GM19452 (cell line): ENCODE data around the gene CYSTM1.
"Not testable (repeated sequence)": the region's sequence is repeated elsewhere in the genome, so short reads cannot be mapped to it uniquely, and the experiment has no call there.

Experiments used
- ATAC-seq: cut with Tn5 transposase; IDR thresholded peaks from one replicate; pipeline ENCODE4 v1.9.1; 2021; ENCODE audit not compliant: unreplicated experiment

The CYSTM1 gene

GRCh38 chr5:140175367-140176030 lies 511 bp downstream of the CYSTM1 start:
- ATAC-seq = peak; percentile 40

GRCh38 chr5:140176031-140176387 lies 1.0 kb downstream of the CYSTM1 start:
- no peak for ATAC-seq

- ATAC-seq = no peak
These were observed 3.1 kb downstream of the CYSTM1 start for GRCh38 chr5:140178086-140178410.

- no peak for ATAC-seq
These were observed 3.6 kb downstream of the CYSTM1 start for GRCh38 chr5:140178482-140179116.

DNA sequence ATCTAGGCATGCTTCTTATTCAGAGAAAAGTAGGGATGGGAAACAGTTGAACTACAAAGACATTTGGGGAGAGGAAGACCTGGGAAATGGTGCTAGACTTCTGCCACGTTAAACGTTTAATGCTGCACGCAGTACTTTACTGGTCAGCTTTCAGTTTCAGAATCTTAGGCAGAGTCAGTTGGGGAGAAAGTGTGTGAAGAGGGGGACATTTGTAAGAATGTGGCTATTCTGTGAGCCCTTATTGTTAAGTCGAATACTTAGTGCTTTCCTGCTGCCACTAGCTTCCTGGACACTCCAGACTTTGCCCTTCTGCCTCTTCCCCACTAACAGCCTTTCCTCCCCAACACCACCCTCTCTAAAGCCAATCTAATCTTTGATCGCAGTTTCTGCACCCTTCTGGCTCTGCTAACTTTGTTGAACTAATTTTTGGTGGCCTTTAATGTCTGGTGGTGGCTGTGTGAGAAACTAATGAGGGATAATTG lies 6.1 kb downstream of the CYSTM1 start:
- no peak for ATAC-seq

GRCh38 chr5:140181525-140181924 lies 6.5 kb downstream of the CYSTM1 start:
- ATAC-seq = no peak

GRCh38 chr5:140182075-140182711 lies 7.2 kb downstream of the CYSTM1 start:
- ATAC-seq = no peak

DNA sequence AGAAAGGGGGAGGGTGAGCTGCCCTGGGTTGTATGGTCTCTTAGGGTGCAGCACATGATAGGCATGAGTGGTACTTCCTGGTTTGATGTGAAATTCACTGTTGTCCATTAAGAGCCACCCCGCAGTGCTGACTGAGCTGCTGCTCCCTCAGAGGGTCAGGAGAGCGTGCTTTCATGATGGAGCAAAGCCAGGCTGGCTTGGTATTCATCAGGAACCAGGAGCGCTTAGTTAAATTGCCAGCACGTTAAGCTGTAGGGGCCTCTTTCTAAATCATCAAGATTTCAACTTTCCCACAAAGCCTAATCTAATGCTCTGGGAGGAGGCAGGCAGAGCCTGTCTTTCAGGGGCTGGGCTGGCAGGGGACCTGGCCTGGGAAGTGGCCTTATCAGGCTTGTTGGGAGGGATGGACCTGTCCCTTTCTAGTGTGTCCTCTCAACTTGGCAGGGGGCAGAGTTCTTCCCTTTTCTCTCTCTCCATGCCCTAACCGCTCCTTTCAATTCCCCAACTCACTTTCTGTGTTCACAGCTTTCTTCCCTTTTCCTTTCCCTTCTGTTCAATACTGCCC lies 7.9 kb downstream of the CYSTM1 start:
- ATAC-seq = no peak

GRCh38 chr5:140185409-140185808 lies 10.4 kb downstream of the CYSTM1 start:
- ATAC-seq = no peak

DNA sequence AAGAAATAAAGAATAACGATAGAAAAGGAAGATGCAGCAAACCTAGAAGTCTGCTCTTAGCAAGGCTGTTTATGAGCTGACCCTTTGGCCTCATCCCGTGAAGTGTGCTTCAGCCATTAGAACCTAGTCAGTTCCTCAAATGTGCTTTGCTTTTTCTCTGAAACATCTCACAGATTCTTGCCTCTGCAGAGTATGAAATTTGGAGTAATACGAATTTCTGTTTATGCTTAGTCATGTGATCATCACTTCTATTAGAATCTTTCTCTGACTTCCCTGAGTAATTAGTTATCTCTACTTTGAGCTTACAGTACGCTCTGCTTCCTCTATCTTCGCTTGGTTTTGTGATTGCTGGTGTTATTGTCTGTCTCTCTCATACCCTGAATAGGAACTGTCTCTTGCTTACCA lies 11.3 kb downstream of the CYSTM1 start:
- no peak for ATAC-seq

- no peak for ATAC-seq
These were observed 14.3 kb downstream of the CYSTM1 start for GRCh38 chr5:140189253-140189652.

DNA sequence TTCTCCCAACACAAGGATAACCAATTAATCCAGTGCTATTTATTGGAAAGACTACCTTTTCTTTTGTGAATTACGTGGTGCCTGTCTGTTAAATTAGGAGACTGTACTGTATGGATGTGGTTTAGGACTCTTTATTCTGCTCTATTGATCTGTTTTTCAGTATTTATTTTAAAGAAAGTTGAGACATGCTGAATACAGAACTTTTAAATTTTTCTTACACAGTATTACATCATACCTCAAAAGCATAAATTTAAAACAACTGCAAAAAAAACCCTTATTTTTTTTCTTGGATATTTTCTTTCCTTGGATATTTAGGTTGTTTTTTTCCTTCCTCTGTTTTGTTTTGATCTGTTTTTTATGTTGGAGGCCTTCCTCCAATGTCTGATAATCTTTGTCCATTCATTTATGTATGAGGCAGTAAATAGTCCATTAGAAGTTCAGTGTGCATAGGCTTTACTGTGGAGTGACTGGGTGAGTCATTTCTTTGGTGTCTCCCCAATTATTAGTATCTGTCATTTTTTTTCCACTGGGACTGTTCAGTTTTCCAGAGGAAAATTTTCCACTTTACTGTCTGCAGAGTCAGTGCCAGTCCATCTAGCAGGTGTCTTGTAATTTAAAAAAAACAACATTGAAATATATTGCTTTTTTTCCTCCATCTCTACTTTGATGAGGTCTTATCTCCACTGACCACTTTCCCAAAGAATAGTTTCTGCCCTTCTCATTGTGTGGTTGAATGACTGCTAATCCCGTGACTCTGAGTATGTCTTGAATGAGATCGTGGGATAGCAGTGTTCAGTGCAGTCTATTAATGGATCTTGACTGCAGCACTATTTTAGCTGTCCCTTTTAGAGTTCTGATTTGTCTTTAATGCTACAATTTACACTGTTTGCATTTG lies 15.2 kb downstream of the CYSTM1 start:
- ATAC-seq = no peak

GRCh38 chr5:140190872-140191218 lies 15.9 kb downstream of the CYSTM1 start:
- ATAC-seq = no peak

DNA sequence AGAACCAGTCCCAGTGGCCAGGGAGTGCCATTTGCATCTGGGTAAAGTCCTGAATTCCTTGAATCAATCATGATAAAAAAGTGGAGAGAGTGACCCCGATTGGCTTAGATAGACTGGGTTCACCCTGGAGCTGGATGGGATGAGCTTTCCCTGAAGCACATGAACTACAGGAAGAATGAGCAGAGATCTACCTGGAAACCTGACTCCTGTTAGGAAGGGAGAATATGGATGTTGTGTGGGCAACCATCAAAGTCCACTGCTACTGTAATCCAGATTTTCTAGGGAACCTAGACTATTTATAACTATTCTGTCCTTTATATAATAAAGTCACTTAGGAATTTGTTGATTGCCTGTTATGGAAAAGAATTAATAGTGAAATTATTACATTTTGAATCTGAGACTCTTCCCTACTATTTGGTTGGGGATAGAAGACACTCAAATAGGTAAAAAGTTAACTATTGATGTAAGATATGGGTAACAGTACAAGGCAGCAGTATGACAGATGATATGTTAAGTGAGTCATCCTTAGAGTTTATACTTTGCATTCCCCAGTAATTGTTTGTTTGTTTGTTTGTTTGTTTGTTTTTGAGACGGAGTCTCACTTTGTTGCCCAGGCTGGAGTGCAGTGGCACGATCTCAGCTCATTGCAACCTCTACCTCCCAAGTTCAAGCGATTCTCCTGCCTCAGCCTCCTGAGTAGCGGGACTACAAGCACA lies 17.9 kb downstream of the CYSTM1 start:
- no peak for ATAC-seq

DNA sequence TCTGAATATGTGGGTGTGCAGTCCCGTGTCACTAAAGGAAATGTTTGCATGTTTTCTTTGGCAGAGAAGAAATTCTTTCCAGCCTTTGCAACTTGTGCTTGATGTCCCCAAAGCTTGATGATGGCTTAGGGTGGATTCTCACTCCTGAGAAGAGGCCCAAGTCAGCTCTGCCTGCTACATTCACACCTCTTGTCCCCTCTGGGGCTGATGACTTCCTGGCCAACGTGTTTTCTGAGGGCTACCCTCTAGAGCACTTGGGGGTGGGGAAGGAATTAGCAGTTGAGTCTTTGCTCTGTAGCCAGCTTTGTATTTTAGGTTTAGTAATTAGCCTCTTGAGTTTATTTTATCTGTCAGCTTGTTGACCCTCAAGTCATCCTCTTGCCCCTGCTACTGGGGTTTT lies 19.7 kb downstream of the CYSTM1 start:
- no peak for ATAC-seq

DNA sequence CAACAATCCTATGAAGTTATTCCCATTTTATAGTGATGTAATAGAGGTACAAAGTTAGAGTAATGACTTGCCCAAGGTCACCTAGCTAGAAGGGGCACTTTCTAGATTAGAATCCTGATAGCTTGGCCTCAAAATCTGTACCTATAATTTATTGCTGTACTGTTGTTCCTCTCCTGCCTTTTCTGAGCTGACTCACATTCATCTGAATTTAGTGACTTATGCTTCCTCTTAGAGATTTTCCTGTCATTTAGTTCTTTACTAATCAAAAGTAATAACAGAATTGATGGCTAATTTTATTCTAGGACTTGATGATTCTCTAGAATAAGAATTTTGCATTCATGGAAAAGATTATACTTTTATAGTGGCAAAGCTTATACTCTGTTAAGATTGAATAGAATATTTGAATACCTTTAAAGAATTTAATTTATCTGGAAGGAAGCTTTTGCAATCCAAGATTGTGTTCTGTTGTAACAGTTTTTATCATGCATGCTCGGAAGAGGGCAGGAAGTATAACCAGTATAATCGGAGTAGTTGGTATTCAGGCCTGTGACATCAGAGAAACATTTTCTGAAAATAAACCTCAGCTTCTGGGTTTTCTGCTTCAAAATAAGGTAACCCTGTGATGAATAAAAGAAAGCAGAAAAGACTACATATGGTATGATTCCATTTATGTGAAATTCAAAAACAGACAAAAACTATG lies 21.3 kb downstream of the CYSTM1 start:
- ATAC-seq = no peak

DNA sequence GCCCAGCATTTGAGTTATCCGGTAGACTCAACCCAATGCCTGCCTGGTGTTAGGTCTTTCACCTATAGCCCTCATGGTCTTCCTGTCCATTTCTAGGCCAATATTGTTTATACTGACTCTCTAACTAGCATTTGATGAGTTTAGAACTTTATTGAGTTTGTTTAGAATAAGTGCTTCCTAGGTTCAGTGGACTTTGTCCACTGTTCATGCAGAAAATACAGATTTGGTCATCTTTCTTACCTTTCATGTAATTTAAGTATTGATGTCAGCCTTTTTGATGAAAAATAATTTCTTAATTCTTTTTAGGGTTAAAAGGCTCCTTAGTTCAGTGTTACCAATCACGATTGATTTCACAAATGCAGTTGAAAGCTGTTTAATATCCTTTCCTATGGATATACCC lies 22.0 kb downstream of the CYSTM1 start:
- ATAC-seq = no peak

- ATAC-seq = not testable (repeated sequence)
These were observed 23.9 kb downstream of the CYSTM1 start for GRCh38 chr5:140198915-140199314.

- ATAC-seq = no peak
These were observed 27.1 kb downstream of the CYSTM1 start for GRCh38 chr5:140202078-140202477.

DNA sequence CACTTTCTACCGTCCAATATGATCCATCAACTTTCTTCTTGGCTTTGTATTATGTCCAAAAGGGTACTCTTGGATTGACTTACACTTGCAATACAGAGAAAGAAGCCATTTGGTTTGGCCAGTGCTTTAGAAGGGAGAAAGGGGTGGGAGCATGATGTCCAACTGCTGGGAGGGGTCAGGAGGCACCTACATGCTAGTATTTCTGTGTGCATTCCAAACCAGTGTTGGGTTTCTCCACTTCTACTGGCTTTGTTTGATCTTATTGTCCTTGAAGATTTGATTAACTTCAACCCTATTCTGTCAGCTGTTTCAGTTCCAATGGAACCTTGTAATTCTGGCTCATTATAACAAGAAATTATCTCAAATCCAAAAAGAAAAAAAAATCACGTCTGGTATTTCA lies 27.6 kb downstream of the CYSTM1 start:
- ATAC-seq = no peak
